NCI-H1417 treated with DMSO at 0.1 percent for 48 hours (cell line): ENCODE measurements around the gene CFAP58.
A peak's percentile ranks its signal among the peaks of the same experiment; 100 is the strongest.
"Not testable (repeated sequence)": the region's sequence is repeated elsewhere in the genome, so short reads cannot be mapped to it uniquely, and the experiment has no call there.

Experiments
- DNase-seq: peaks from one replicate; lab custom pipeline; 2025; lab: John Stamatoyannopoulos, UW

CFAP58 gene

DNA sequence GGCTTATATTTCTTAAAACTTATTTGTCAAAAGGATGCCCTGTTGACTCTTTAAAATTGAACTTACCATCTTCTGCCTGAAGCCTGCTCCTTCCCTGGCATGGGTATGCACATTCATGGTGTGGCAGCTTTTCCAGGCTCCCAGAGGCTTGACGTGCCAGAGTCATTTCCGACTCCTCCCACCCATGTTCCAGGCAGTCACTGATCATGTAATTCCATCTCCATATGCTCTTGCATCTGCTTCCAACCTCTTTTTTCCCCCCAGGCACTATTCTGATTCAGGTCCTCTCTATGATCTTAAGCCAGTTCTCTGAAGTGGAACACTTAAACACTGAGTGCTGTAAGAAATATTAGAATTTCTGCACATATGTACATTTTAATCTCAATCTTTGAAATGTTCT lies 82.2 kb downstream of the CFAP58 start:
- DNase-seq = no peak

DNA sequence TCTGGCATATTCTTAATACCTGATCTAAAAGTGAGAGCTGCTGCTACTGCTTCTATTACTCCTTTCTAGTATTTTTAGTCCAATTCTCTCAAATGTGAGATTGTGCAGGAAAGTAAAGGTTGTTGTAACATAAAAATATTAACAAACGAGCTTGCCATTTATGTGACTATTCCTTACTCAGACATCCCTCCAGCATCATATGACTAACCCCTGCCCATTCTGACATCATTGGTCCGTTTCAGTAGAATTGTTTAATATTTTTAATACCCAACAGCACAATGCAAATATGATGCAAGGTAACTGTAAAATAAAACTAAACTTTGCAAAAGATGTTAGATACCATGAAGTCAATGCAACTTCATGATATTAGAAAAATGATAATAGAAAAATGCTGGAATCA lies 83.6 kb downstream of the CFAP58 start:
- no peak for DNase-seq

DNA sequence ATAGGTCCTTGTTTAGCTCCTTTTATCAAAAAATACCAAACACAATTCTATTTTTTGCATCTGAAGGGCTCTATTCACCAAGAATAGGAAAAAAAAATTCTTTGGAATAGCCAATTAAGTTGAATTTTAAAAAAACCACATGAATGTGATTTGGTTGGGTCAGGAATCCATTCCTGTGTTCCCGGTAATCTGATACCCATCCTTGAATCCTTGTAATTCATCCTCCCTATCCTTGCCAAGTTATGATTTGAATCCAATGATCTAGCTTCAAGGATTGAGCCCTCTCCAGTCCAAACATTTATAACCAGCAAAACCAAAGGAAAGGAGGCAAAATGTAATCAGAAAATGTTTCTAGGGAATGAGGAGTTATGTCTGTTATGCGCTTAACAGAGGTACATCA lies 86.6 kb downstream of the CFAP58 start:
- no peak for DNase-seq

DNA sequence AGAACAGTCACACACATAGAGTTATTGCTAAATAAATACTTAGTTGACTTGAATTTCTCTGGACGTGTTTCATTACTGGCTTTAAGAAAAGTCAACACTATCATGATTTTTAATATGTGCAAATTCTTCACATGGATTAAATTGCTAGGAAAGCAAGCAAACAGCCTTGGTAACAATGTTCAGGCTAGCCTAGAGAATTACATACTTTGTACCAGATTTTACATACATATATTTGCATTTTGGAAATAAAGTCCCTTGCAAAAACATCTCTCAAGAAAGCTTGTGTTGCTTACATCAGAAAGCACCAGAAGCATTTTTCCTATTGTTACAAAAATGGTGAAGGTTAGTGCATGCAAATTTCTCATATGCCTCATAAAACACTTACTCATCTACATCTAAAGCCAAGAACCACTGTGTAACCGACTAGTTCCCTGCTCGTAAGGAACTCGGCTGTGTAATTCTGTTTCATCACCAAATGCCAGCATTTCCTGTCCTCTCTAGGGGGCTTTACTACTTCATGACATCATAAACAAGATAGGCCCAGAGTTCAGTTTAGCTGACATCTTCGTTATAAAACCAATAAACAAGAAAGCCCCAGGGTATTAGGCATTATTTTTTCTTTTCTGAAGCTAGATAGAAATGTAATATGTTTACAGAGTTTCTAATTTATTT lies 87.8 kb downstream of the CFAP58 start:
- no peak for DNase-seq

DNA sequence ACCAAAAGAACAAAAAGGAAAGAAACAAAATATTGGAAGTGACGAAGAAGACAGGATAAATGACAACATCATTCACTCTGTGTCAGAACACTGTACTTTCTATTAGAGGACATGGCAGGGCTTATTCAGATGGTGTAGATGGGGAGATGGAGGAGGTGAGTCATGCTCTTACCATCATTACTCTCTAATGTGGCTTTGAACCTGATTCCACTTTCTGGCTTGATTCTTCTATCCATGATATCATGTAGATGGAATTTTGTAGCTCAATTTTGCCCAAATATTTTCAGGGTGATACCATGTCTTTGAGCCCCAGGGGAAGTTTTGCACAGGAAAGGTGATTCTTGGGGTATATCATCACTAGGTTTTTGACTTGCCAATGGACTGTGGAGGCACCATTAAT lies 91.7 kb downstream of the CFAP58 start:
- DNase-seq = no peak

DNA sequence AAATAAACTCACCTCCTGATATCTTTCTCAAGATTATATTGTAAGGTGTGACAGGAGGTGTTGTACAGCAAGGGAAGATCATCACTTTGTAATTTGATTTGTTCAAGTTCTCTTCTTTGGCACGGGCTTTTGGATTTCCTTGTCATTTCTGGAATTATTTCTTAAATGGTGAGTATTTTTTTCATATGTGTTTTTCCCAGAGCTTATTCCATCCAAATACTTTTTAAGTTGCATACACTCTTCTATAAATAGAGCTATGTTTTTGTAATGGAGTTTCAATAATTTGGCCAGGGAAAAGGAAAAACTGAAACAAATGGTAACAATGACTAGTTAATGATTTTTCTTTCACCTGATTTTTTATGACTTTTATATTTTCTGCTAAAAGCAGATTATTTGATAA lies 92.5 kb downstream of the CFAP58 start:
- DNase-seq = no peak

DNA sequence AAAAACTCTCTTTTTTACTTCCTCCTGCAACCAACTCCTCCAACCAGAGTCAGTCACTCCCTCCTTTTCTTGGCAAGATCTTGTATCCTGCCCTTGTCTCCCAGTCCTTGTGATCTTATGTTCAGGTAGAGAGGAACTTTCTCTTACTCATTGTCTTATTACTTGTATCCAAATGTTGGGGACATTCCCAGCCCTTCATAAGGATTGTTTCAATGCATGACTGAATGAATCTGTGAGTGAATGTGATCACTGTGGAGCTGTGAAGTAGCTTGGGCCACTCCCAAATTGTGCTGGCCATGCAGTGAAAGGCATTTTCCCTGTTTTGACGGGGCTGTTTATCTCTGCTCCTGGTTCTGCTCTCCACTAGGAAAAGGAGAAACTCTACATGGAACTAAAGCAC lies 93.7 kb downstream of the CFAP58 start:
- no peak for DNase-seq

DNA sequence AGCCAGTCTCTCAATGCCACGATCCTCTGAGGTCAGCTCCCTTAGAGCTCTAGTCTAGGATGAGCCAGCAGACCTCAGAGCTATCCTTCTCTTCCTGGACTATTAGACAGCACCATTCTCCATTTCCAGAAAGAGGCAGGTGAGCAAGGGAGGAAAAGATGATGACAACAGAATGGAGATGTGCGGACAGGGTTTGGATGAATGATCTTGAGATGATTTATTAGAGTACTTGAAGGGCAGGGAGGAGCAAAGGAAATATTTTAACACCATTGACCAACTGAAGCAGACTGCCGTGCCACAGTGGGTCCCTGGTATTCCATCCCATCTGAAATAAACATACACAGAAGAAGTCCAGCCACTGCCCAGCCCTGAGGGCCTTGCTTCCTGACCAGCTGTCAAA lies 94.3 kb downstream of the CFAP58 start:
- DNase-seq = no peak

DNA sequence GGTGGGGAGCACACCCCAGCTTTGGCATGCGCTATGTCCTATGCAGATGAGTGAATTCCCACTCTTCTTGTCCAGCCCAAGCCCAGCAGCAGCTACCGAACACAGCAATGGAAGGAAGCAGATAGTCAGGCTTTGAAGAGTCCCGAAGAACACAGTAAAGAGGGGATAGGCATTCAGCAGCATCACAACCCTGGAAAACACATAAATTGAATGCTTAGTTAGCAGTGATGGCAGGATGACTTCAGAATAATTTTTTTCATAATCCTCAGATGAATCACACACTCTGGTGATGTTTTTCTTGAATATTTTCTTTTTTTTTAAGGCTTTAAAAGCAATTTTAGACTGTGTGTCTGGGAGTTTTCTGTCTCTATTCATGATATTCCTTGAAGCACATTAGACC lies 95.8 kb downstream of the CFAP58 start:
- no peak for DNase-seq

DNA sequence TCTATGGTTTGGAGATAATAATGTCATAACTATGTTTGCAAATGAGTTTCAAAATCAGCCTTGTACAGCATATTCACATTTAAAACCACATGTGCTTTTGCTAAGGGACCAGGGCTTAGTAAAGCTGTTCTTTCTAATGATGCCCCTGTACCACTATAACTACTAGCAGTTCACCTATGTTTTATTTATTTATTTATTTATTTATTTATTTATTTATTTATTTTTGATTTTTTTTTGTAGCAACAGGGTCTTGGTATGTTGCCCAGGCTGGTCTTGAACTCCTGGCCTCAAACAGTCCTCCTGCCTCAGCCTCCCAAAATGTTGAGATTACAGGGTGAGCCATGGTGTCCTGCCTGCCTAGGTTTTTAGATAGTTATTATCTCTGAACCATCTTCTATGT lies 96.9 kb downstream of the CFAP58 start:
- DNase-seq = no peak

DNA sequence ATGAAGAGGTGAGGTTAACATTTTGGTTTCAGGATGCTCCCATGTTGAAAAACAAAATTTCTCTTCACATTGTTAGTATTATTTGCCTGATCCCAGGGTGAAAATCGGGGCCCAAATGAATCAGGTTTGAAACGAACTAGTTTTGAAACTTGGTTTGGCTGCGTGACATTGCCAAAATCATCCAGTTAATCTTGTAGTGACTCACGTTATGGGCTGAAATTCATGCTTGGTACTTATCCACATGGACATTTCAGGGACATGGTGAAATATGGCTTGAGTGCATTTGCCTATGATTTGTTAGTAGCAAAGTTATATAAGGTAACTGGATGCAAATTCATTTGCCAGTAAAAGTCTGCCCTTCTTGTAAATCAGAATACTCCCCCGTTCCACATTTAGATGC lies 97.3 kb downstream of the CFAP58 start:
- no peak for DNase-seq

DNA sequence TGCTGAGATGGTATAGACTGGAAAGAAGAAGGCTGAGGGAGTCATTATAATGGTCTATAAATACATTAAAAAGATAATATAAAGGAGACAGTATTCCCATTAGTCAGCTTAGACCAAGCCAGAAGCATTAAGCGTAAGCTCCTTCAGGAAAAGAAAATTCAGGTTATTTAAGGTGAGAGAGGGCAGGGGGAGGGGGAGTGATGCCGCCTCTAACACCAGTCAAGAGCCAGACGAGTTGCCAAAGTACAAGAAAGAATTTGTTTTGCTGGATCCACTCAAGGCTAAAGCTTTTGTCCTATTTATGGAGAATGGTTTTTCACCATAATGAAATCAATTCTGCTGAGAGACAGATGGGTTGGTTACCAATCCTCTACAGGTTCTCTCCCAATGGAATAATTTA lies 99.3 kb downstream of the CFAP58 start:
- no peak for DNase-seq

DNA sequence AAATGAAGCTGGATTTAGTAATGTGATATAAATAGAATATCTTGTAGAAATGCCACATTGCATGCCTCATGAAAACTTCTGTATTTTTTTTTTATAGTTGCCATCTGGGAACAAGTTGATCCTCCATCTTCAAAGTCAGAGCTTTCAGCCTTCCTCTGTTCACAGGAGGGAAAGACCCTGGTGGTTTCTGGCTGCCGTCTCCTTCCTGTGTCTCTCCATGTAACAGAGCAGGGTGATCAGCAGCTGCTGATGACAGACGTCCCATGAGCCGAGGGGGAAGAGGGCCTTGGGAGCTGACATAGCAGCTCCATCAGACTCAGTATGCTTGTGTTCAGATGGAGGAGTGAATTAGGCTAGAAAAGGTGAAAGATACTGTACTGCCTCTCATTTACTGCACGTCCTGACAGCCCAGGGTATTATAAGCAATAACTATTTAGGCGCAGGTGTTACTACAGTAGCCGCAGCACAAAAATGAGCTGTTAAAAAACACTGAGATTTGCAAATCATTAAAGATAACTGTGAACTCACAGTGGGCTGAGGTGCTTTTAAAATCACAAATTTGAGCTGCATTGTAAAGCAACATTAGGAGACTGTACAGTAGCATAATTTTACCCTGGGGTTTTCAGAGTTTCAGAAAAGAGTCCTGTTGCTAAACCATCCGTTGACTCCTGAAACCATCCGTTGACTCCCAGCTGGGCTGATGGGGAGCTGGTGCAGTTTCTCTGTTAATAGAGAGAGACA lies 103.3 kb downstream of the CFAP58 start:
- DNase-seq = no peak

DNA sequence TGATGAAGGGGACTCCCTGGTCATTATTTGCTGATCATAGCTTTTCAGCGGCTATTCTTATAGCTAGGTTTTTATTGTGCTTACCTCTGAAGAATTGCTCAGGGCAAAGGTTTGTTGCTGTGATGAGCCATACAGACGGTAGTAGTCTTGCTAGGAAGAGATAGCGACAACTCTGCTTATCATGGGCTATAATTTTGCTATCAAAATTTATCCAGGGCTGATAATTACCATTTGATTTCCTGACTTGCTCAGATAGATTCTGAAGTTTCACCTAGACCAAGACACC lies 103.9 kb downstream of the CFAP58 start:
- no peak for DNase-seq

DNA sequence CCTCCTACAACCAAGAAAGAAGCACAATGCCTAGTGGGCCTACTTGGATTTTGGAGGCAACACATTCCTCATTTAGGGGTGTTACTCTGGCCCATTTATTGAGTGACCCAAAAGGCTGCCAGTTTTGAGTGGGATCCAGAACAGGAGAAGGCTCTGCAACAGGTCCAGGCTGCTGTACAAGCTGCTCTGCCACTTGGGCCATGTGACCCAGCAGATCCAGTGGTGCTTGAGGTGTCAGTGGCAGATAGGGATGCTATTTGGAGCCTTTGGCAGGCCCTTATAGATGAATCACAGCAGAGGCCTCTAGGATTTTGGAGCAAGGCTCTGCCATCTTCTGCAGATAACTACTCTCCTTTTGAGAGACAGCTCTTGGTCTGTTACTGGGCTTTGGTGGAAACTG lies 111.9 kb downstream of the CFAP58 start:
- not testable (repeated sequence) for DNase-seq

DNA sequence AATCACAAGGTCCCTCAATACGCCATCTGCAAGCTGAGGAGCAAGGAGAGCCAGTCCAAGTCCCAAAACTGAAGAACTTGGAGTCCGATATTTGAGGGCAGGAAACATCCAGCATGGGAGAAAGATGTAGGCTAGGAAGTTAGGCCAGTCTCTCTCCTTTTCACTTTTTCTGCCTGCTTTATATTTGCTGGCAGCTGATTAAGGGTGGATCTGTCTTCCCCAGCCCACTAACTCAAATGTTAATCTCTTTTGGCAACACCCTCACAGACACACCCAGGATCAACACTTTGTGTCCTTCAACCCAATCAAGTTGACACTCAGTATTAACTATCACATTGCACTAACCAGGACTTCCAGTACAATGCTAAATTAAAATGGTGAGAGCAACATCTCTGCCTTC lies 115.2 kb downstream of the CFAP58 start:
- DNase-seq = not testable (repeated sequence)

DNA sequence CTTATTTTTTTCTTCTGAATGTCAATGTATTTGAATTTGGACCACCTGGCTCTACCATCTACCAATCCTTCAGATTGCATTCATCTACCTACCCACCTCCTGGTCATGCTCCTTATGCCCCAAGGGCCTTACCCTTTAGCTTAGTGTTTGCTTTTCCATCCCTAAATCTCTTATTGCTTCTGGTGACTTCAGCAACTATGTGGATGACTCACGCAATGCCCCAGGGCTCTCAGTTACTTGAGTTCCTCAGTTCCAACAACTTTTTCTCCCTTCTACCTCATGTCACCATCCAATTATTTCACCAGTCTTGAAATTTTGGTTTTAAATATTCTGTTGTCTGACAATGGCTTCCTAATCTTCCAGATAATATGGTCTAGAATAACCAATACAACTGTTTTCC lies 118.9 kb downstream of the CFAP58 start:
- DNase-seq = no peak

DNA sequence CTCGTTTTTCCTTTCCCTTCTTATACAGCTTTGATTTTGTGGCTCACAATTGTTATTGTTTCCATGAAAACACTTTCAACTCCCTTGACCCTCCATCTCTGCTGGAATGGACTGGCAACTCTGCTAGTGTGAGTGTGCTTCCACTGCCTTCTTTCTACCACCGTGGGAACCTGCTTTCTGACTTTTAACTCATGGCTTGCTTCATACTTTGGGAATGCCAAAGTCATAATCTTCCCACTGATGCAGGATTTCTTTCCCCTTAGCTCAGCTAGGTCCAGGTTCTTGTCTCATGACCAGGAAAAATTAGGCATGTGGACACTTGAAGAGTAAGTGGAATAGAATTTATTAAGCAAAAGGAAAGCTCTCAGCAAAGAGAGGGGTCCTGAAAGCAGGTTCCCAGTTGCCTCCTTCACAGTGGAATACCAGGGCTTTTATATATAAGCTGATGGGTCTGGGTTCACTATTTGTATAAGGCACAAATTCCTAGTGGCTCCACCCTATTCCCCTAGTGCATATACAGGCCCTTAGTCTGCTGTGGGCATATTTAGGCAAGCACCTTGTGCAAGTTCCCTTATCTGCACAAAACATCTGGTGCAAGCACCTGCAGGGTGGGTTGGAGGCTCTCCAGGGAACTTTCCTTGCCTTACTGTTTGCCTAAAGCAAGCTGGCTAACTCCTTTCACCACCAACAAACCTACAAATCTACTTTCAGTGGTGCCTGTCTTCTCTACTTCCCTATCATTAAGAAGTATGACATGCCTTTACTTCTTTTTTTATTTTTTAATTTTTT lies 119.5 kb downstream of the CFAP58 start:
- no peak for DNase-seq

DNA sequence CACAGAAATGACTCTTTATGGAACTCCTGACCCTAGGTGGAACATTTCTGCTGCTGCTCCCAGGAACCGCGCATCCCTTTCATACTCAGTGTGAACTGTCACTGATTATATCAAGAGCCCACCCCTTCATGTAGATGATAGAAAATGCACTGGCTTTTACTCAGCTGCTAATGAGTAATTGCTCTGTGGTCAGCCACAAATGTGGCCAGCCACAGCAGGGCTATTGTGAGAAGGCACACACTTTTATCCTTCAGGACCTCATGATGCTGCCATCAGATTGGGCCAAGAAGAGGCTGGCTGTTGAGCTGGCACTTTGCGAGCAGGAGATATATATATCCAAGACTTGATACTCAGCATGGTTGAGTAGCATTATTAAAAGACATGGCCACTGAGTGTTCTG lies 124.7 kb downstream of the CFAP58 start:
- DNase-seq = no peak

DNA sequence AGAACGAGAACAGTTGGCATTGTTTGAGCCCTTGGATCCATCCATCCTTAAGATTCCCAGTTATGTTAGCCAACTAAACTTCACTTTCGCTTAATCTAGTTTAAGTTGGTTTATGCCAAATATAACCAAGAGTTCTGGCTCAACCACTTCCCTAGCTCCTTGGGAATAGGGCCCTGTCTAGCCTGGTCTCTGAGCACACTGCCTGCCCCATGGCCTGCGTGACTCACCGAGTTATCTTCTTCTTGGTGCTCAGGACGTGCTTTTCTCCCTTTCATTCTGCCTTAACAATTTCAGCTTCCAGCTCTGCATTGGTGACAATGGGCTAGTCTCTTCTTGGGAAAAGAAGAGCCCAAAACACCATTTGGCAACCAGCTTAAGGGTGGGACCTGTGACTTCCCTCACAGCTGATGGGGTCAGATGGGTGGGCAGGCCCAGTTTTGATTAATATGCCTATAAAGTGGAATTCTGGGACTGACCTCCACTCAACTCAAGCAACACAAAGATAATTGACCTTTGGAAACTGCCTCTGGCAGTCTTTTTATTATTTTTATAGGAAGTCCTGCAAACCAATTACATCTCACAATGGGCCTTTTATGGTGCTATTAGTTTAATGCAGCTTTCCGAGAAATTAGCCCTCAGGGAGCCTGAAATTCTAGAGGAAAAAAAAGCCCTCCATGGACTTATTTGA lies 126.4 kb downstream of the CFAP58 start:
- peak; percentile 11 for DNase-seq

DNA sequence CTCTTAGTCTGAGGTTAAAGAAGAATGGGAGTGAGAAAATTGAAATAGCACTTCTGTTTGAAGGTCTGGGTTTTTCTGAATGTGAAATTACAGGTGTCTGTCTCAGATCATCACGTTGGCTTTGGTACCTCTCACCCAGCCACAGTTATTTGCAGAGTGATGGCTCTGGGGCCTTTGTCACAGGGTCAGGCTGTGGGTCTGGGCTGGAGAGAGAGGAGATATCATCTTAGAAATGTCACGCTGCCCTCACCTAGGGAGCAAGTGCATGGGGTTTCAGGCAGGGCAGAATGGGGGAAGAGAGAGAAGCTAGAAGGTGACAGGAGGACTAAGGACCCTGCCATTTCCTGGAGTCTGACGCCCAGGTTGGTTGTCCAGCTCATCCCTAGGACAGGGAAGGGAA lies 127.2 kb downstream of the CFAP58 start:
- no peak for DNase-seq

DNA sequence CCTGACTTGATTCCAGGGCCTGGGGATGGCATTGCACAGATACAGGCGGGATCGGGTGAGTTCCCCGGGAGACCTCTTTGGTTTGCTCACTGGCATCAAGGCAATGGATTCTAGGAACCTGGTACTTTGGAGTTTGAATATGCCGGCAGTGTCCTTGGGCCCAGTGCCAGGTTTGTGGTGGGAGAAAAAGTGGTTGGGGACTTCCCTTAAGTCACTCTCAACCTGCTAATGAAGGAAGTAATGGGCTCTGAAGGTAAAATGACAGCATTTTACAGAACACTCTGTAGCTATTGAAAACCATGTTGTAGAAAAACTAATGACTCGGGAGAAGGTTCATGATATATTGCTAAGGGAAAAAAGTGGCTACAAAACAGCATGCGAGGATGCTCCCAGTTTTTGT lies 129.9 kb downstream of the CFAP58 start:
- DNase-seq = no peak

DNA sequence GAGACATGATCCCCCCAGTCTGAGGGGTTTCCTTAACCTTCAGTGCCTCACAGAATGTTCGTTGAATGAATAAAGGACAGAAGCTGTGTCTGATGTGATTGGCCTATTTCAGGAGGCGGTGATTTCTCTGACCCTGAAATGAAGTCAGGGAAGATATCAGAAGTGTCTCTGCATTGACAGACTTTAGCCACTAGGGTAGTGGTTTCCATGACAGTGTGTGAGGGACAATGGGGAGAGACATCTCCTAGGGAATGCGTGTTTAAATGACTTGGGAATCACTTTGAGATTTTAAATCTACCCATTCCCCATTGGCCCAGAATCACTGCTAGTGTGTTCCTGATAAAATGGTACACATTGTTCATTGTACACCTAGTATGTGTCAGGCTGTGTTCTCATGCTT lies 132.0 kb downstream of the CFAP58 start:
- DNase-seq = no peak
